ENCODE data around the gene LRRC26.

- no peak for TF ChIP-seq POLR2A (IDR thresholded peaks at IDR 0.05)
- TF ChIP-seq CTCF (IDR thresholded peaks at IDR 0.05), result no peak
Observed at GRCh38 chr9:137168573-137168903, 1.3 kb downstream of the LRRC26 start.
